ENCODE measurements around the gene ME2. TPM values are rescaled to one million over a fixed set of nuclear protein-coding genes. Genes with fewer than 3 reads are reported as not detected.

ME2 gene
- total RNA-seq, 4 donors from 2014 or later = 11.8 to 60.8 (median 48.1) TPM

- DNase-seq = no peak
- Histone ChIP-seq H3K4me3 (no peak overlapping the region), H3K9me3 (no peaks in the 10 kb centered on the region), H3K27ac (no peak overlapping the region), H3K4me1 (no peaks in the 10 kb centered on the region), H3K27me3 (no peaks in the 10 kb centered on the region), H3K36me3 (no peaks in the 10 kb centered on the region)
- TF ChIP-seq POLR2A (IDR thresholded peaks at IDR 0.05) (no peak), CTCF (IDR thresholded peaks at IDR 0.05) (no peak)
- intact Hi-C loops (cut with DNase I; ENCODE audit: low total_unique reads) = no loop called here
These were observed 9.8 kb upstream of the ME2 start for GRCh38 chr18:50869150-50869549.

GRCh38 chr18:50870138-50870845, 8.6 kb upstream of the ME2 start:
- intact Hi-C loops (cut with DNase I; ENCODE audit: low total_unique reads) = no loop called here

GRCh38 chr18:50871846-50872245, 7.1 kb upstream of the ME2 start:
- Histone ChIP-seq H3K36me3 (no peaks in the 10 kb centered on the region), H3K9me3 (no peaks in the 10 kb centered on the region), H3K27me3 (no peaks in the 10 kb centered on the region), H3K4me3 (no peak overlapping the region), H3K27ac (no peak overlapping the region), H3K4me1 (no peaks in the 10 kb centered on the region)
- TF ChIP-seq CTCF (IDR thresholded peaks at IDR 0.05) (no peak), POLR2A (IDR thresholded peaks at IDR 0.05) (no peak)
- intact Hi-C loops (cut with DNase I; ENCODE audit: low total_unique reads) = no loop called here
- DNase-seq = no peak

More at GRCh38 chr18:50870138-50870845, 8.6 kb upstream of the ME2 start:
- Histone ChIP-seq H3K9me3 (no peaks in the 10 kb centered on the region), H3K27me3 (no peaks in the 10 kb centered on the region), H3K4me3 (no peak overlapping the region), H3K36me3 (no peaks in the 10 kb centered on the region), H3K4me1 (no peaks in the 10 kb centered on the region), H3K27ac (no peak overlapping the region)
- DNase-seq = no peak
- no peak for TF ChIP-seq CTCF (IDR thresholded peaks at IDR 0.05)
- TF ChIP-seq POLR2A (IDR thresholded peaks at IDR 0.05) = no peak

- Histone ChIP-seq H3K36me3 (no peaks in the 10 kb centered on the region), H3K4me1 (peaks cover 0 to 3% of the 10 kb centered on the region in 2 donors), H3K27ac (no peak overlapping the region), H3K4me3 (no peak overlapping the region), H3K9me3 (no peaks in the 10 kb centered on the region), H3K27me3 (no peaks in the 10 kb centered on the region)
- TF ChIP-seq POLR2A (IDR thresholded peaks at IDR 0.05) = no peak
- no peak for TF ChIP-seq CTCF (IDR thresholded peaks at IDR 0.05)
- DNase-seq = no peak
- intact Hi-C loops (cut with DNase I; ENCODE audit: low total_unique reads) = no loop called here
These were observed 2.9 kb upstream of the ME2 start for GRCh38 chr18:50875966-50876536.

- DNase-seq = no peak
- Histone ChIP-seq H3K4me3 (peak overlapping the region; percentile 77 to 86), H3K9me3 (no peaks in the 10 kb centered on the region), H3K36me3 (no peaks in the 10 kb centered on the region), H3K27me3 (no peaks in the 10 kb centered on the region), H3K4me1 (peaks cover 0 to 3% of the 10 kb centered on the region in 2 donors), H3K27ac (peak overlapping the region; percentile 88 to 90)
- intact Hi-C loops (cut with DNase I; ENCODE audit: low total_unique reads) = no loop called here
- TF ChIP-seq POLR2A (IDR thresholded peaks at IDR 0.05) (no peak), CTCF (IDR thresholded peaks at IDR 0.05) (no peak)
These were observed 1.2 kb upstream of the ME2 start for GRCh38 chr18:50877545-50878265.

All from uterus (tissue), 4 donors.